HK-2 (cell line): ENCODE measurements around the gene ISCU.

Source experiments
- DNase-seq: peaks from one replicate; pipeline ENCODE4 v3.0.0-alpha.2; 2018; ENCODE audit not compliant: unreplicated experiment

The ISCU gene

GRCh38 chr12:108603743-108604142 is 41.3 kb downstream of the ISCU start:
- no peak for DNase-seq

- no peak for DNase-seq
These were observed 42.0 kb downstream of the ISCU start for GRCh38 chr12:108604208-108604941.

GRCh38 chr12:108605000-108605689 is 42.7 kb downstream of the ISCU start:
- peak; percentile 39 for DNase-seq

- DNase-seq, result no peak
These were observed 43.5 kb downstream of the ISCU start for GRCh38 chr12:108605690-108606406.

GRCh38 chr12:108606492-108606891 is 44.1 kb downstream of the ISCU start:
- no peak for DNase-seq

GRCh38 chr12:108607981-108608600 is 45.7 kb downstream of the ISCU start:
- DNase-seq, result no peak

GRCh38 chr12:108608616-108609015 is 46.2 kb downstream of the ISCU start:
- DNase-seq, result no peak

GRCh38 chr12:108609537-108610335 is 47.3 kb downstream of the ISCU start:
- DNase-seq, result no peak

- no peak for DNase-seq
These were observed 48.0 kb downstream of the ISCU start for GRCh38 chr12:108610336-108610815.

- DNase-seq, result no peak
These were observed 48.6 kb downstream of the ISCU start for GRCh38 chr12:108610856-108611605.

- peak; percentile 73 for DNase-seq
These were observed 49.6 kb downstream of the ISCU start for GRCh38 chr12:108611884-108612415.

- peak; percentile 54 for DNase-seq
These were observed 50.4 kb downstream of the ISCU start for GRCh38 chr12:108612788-108613282.

GRCh38 chr12:108613548-108613947 is 51.2 kb downstream of the ISCU start:
- DNase-seq, result peak; percentile 70

GRCh38 chr12:108614041-108614440 is 51.6 kb downstream of the ISCU start:
- DNase-seq, result no peak

- no peak for DNase-seq
These were observed 52.2 kb downstream of the ISCU start for GRCh38 chr12:108614639-108615038.

- DNase-seq, result no peak
These were observed 53.5 kb downstream of the ISCU start for GRCh38 chr12:108615918-108616317.

- no peak for DNase-seq
These were observed 54.0 kb downstream of the ISCU start for GRCh38 chr12:108616359-108616758.

- peak; percentile 65 for DNase-seq
These were observed 54.8 kb downstream of the ISCU start for GRCh38 chr12:108616941-108617858.
